ENCODE measurements around the gene SLC22A4. TPM values are rescaled to one million over a fixed set of nuclear protein-coding genes. Genes with fewer than 3 reads are reported as not detected.

Gene SLC22A4
- total and polyA plus RNA-seq, 4 donors, result 0.25 to 42.2 (median 0.47) TPM

DNA sequence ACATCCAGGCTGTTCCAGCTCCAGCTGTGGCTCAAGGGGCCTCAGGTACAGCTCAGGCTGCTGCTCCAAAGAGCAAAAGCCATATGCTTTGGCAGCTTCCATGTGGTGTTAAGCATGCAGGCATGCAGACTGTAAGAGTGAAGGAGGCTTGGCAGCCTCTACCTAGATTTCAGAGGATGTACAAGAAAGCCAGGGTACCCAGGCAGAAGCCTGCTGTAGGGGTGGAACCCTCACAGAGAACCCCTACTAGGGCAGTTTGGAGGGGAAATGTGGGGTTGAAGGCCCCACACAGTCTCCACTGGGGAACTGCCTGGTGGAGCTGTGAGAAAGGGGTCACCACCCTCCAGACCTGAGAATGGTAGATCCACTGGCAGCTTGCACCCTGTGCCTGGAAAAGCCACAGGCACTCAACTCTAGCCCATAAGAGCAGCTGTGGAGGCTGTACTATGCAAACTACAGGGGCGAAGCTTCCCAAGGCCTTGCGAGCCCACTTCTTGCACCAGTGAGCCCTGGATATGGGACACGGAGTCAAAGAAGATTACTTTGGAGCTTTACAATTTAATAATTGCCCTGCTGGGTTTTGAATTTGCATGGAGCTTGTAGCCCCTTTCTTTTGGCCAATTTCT lies 61.1 kb downstream of the SLC22A4 start:
- Histone ChIP-seq H3K4me3 (ENCODE audit: low read depth in 1 of 3, low read length in 3 of 3) (no peak overlapping the region), H3K9me3 (ENCODE audit: control insufficient read depth in 4 of 4, low read length in 3 of 4) (no peaks in the 10 kb centered on the region), H3K27ac (ENCODE audit: low read depth in 1 of 2, low read length in 2 of 2) (no peak overlapping the region), H3K4me1 (ENCODE audit: control insufficient read depth in 4 of 4, insufficient read depth in 4 of 4, low read length in 3 of 4) (peaks cover 0 to 6% (median 0%) of the 10 kb centered on the region in 4 donors), H3K27me3 (ENCODE audit: control insufficient read depth in 4 of 4, insufficient read depth in 4 of 4, low read length in 3 of 4) (no peaks in the 10 kb centered on the region), H3K36me3 (ENCODE audit: control insufficient read depth in 4 of 4, insufficient read depth in 3 of 4, low read depth in 1 of 4, low read length in 3 of 4) (peaks cover 0 to 11% (median 5%) of the 10 kb centered on the region in 4 donors), H3K9ac (ENCODE audit: low read depth in 1 of 2, low read length in 2 of 2) (no peak overlapping the region)
- TF ChIP-seq, protein P1, sequence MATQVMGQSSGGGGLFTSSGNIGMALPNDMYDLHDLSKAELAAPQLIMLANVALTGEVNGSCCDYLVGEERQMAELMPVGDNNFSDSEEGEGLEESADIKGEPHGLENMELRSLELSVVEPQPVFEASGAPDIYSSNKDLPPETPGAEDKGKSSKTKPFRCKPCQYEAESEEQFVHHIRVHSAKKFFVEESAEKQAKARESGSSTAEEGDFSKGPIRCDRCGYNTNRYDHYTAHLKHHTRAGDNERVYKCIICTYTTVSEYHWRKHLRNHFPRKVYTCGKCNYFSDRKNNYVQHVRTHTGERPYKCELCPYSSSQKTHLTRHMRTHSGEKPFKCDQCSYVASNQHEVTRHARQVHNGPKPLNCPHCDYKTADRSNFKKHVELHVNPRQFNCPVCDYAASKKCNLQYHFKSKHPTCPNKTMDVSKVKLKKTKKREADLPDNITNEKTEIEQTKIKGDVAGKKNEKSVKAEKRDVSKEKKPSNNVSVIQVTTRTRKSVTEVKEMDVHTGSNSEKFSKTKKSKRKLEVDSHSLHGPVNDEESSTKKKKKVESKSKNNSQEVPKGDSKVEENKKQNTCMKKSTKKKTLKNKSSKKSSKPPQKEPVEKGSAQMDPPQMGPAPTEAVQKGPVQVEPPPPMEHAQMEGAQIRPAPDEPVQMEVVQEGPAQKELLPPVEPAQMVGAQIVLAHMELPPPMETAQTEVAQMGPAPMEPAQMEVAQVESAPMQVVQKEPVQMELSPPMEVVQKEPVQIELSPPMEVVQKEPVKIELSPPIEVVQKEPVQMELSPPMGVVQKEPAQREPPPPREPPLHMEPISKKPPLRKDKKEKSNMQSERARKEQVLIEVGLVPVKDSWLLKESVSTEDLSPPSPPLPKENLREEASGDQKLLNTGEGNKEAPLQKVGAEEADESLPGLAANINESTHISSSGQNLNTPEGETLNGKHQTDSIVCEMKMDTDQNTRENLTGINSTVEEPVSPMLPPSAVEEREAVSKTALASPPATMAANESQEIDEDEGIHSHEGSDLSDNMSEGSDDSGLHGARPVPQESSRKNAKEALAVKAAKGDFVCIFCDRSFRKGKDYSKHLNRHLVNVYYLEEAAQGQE (IDR thresholded peaks at IDR 0.05), result no peak
- TF ChIP-seq TAF1 (conservative IDR thresholded peaks at IDR 0.05), result no peak
- no peak for TF ChIP-seq FOXA2 (IDR thresholded peaks at IDR 0.05)
- TF ChIP-seq FOXA1 (IDR thresholded peaks at IDR 0.05), result no peak
- TF ChIP-seq SP1 (IDR thresholded peaks at IDR 0.05), result no peak
- TF ChIP-seq, protein P2, sequence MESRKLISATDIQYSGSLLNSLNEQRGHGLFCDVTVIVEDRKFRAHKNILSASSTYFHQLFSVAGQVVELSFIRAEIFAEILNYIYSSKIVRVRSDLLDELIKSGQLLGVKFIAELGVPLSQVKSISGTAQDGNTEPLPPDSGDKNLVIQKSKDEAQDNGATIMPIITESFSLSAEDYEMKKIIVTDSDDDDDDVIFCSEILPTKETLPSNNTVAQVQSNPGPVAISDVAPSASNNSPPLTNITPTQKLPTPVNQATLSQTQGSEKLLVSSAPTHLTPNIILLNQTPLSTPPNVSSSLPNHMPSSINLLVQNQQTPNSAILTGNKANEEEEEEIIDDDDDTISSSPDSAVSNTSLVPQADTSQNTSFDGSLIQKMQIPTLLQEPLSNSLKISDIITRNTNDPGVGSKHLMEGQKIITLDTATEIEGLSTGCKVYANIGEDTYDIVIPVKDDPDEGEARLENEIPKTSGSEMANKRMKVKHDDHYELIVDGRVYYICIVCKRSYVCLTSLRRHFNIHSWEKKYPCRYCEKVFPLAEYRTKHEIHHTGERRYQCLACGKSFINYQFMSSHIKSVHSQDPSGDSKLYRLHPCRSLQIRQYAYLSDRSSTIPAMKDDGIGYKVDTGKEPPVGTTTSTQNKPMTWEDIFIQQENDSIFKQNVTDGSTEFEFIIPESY (IDR thresholded peaks at IDR 0.05), result no peak
- TF ChIP-seq, protein P3, sequence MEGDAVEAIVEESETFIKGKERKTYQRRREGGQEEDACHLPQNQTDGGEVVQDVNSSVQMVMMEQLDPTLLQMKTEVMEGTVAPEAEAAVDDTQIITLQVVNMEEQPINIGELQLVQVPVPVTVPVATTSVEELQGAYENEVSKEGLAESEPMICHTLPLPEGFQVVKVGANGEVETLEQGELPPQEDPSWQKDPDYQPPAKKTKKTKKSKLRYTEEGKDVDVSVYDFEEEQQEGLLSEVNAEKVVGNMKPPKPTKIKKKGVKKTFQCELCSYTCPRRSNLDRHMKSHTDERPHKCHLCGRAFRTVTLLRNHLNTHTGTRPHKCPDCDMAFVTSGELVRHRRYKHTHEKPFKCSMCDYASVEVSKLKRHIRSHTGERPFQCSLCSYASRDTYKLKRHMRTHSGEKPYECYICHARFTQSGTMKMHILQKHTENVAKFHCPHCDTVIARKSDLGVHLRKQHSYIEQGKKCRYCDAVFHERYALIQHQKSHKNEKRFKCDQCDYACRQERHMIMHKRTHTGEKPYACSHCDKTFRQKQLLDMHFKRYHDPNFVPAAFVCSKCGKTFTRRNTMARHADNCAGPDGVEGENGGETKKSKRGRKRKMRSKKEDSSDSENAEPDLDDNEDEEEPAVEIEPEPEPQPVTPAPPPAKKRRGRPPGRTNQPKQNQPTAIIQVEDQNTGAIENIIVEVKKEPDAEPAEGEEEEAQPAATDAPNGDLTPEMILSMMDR (IDR thresholded peaks at IDR 0.05; ENCODE audit: low read depth, low read length, missing input control), result no peak
- TF ChIP-seq RAD21 (IDR thresholded peaks at IDR 0.05), result no peak
- TF ChIP-seq HNF4A (conservative IDR thresholded peaks at IDR 0.05), result no peak
- TF ChIP-seq EGR1 (IDR thresholded peaks at IDR 0.05; ENCODE audit: low read depth in 2 of 2), result no peak
- TF ChIP-seq YY1 (IDR thresholded peaks at IDR 0.05), result no peak
- TF ChIP-seq, protein P4, sequence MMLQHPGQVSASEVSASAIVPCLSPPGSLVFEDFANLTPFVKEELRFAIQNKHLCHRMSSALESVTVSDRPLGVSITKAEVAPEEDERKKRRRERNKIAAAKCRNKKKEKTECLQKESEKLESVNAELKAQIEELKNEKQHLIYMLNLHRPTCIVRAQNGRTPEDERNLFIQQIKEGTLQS (IDR thresholded peaks at IDR 0.05), result no peak
- TF ChIP-seq NR2F2 (IDR thresholded peaks at IDR 0.05), result no peak
- no peak for TF ChIP-seq HNF4G (IDR thresholded peaks at IDR 0.05)
- TF ChIP-seq, protein P5, sequence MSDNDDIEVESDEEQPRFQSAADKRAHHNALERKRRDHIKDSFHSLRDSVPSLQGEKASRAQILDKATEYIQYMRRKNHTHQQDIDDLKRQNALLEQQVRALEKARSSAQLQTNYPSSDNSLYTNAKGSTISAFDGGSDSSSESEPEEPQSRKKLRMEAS (IDR thresholded peaks at IDR 0.05), result no peak
- TF ChIP-seq GABPA (IDR thresholded peaks at IDR 0.05 in 1 of 2, conservative IDR thresholded peaks at IDR 0.05 in 1 of 2), result no peak
- no peak for TF ChIP-seq RXRA (IDR thresholded peaks at IDR 0.05)
- no peak for TF ChIP-seq JUND (IDR thresholded peaks at IDR 0.05)
- DNase-seq (ENCODE audit: low spot score), result no peak
- WGBS, result 98% methylated on average over 3 of the region's 3 CpGs
